WTC11 (cell line): Measurements from ENCODE around the gene TMEM131L.

Source experiments
- FOXP1 ChIP-seq: sonication (generic); formaldehyde crosslinking; IDR thresholded peaks from 2 replicates; pipeline ENCODE4 v1.8.0; 2022; ENCODE audit warnings: missing genetic modification reagents, mild to moderate bottlenecking, moderate library complexity, borderline replicate concordance
- RORB ChIP-seq: fragments of 250-450 bp; sonication (Bioruptor Pico); IDR thresholded peaks from 2 replicates; pipeline ENCODE4 v1.9.0; 2021; ENCODE audit warnings: mild to moderate bottlenecking
- TEAD1 ChIP-seq: sonication (generic); formaldehyde crosslinking; IDR thresholded peaks from 2 replicates; pipeline ENCODE4 v1.8.0; 2022; ENCODE audit warnings: mild to moderate bottlenecking, missing genetic modification reagents
- ZNF138 ChIP-seq: sonication (generic); formaldehyde crosslinking; conservative IDR thresholded peaks from 2 replicates; pipeline ENCODE4 v1.8.1; 2022; ENCODE audit warnings: mild to moderate bottlenecking, moderate library complexity, missing genetic modification reagents
- TF ChIP-seq, protein P1 (sequence below): fragments of 200-600 bp; IDR thresholded peaks from 2 replicates; pipeline ENCODE4 v1.8.0; 2022; ENCODE audit warnings: antibody characterized with exemption

- TF ChIP-seq, protein P1, sequence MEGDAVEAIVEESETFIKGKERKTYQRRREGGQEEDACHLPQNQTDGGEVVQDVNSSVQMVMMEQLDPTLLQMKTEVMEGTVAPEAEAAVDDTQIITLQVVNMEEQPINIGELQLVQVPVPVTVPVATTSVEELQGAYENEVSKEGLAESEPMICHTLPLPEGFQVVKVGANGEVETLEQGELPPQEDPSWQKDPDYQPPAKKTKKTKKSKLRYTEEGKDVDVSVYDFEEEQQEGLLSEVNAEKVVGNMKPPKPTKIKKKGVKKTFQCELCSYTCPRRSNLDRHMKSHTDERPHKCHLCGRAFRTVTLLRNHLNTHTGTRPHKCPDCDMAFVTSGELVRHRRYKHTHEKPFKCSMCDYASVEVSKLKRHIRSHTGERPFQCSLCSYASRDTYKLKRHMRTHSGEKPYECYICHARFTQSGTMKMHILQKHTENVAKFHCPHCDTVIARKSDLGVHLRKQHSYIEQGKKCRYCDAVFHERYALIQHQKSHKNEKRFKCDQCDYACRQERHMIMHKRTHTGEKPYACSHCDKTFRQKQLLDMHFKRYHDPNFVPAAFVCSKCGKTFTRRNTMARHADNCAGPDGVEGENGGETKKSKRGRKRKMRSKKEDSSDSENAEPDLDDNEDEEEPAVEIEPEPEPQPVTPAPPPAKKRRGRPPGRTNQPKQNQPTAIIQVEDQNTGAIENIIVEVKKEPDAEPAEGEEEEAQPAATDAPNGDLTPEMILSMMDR: no peak
- no peak for TF ChIP-seq RORB (CRISPR knock-in tag)
- no peak for TF ChIP-seq TEAD1 (CRISPR knock-in tag)
- TF ChIP-seq FOXP1 (CRISPR knock-in tag): no peak
- TF ChIP-seq ZNF138 (CRISPR knock-in tag): no peak
Measured at GRCh38 chr4:153594210-153594609, 128.1 kb downstream of the TMEM131L start.
